GM23338 (cell line): ENCODE measurements around the gene ENPP1. TPM values are rescaled to one million over a fixed set of nuclear protein-coding genes. Genes with fewer than 3 reads are reported as not detected.

ENCODE experiments used
- ATAC-seq: fragments of 200-7000 bp; cut with Tn5 transposase; 3 replicates; pipeline ENCODE4 v1.9.1; 2020
- DNase-seq: peaks from one replicate; pipeline ENCODE4 v3.0.0-alpha.2; 2015; ENCODE audit warnings: low spot score
- H2AFZ ChIP-seq: fragments of 200-600 bp; sonication (generic); 2 replicates; pipeline ENCODE4 v1.8.0; 2016; ENCODE audit warnings: antibody characterized with exemption, mild to moderate bottlenecking, moderate library complexity
- H3F3A ChIP-seq: fragments of 200-600 bp; sonication (generic); replicated peaks from 2 replicates; pipeline ENCODE4 v1.8.0; 2017; ENCODE audit warnings: antibody characterized with exemption, mixed run types, low read depth
- H3K27ac ChIP-seq: fragments of 200-600 bp; sonication (generic); 2 replicates; pipeline ENCODE4 v1.6.1; 2016; ENCODE audit warnings: low read depth
- H3K27me3 ChIP-seq: fragments of 200-600 bp; sonication (generic); 2 replicates; pipeline ENCODE4 v1.8.0; 2016; ENCODE audit warnings: mild to moderate bottlenecking, mixed run types, moderate library complexity; ENCODE audit not compliant: insufficient read depth
- H3K36me3 ChIP-seq: fragments of 200-600 bp; sonication (generic); 2 replicates; pipeline ENCODE4 v1.8.0; 2016; ENCODE audit warnings: mild to moderate bottlenecking; ENCODE audit not compliant: insufficient read depth
- H3K4me1 ChIP-seq: fragments of 200-600 bp; sonication (generic); 2 replicates; pipeline ENCODE4 v1.8.0; 2016; ENCODE audit warnings: mild to moderate bottlenecking, moderate library complexity; ENCODE audit not compliant: insufficient read depth
- H3K4me2 ChIP-seq: fragments of 200-600 bp; sonication (generic); 2 replicates; pipeline ENCODE4 v1.7.1; 2017; ENCODE audit warnings: mixed run types
- H3K4me3 ChIP-seq: fragments of 200-600 bp; sonication (generic); 2 replicates; pipeline ENCODE4 v1.6.1; 2016; ENCODE audit warnings: mixed run types
- H3K79me2 ChIP-seq: fragments of 200-600 bp; sonication (generic); replicated peaks from 2 replicates; pipeline ENCODE4 v1.8.0; 2017; ENCODE audit warnings: mild to moderate bottlenecking; ENCODE audit not compliant: insufficient read depth
- H3K9me2 ChIP-seq: fragments of 200-600 bp; sonication (generic); 2 replicates; pipeline ENCODE4 v1.8.0; 2017; ENCODE audit not compliant: insufficient read depth
- H4K20me1 ChIP-seq: fragments of 200-600 bp; sonication (generic); replicated peaks from 2 replicates; pipeline ENCODE4 v1.8.0; 2017; ENCODE audit warnings: mild to moderate bottlenecking; ENCODE audit not compliant: insufficient read depth
- H3K27ac Mint-ChIP-seq: 2 replicates; pipeline ENCODE4 v1.8.0; 2020; ENCODE audit warnings: inconsistent platforms, mild to moderate bottlenecking, moderate library complexity, mixed read lengths
- H3K27me3 Mint-ChIP-seq: 3 replicates; pipeline ENCODE4 v1.8.0; 2022; ENCODE audit warnings: low read depth, mild to moderate bottlenecking, moderate library complexity, mixed read lengths, inconsistent platforms; ENCODE audit not compliant: insufficient read depth, poor library complexity
- H3K36me3 Mint-ChIP-seq: 3 replicates; pipeline ENCODE4 v1.8.0; 2021; ENCODE audit warnings: low read depth, mild to moderate bottlenecking, inconsistent platforms, moderate library complexity, mixed read lengths
- H3K4me1 Mint-ChIP-seq: 3 replicates; pipeline ENCODE4 v1.8.0; 2020; ENCODE audit warnings: mild to moderate bottlenecking, inconsistent platforms, mixed read lengths
- H3K4me3 Mint-ChIP-seq: 3 replicates; pipeline ENCODE4 v1.8.0; 2021; ENCODE audit warnings: moderate library complexity, mild to moderate bottlenecking, inconsistent platforms, mixed read lengths
- H3K9me3 Mint-ChIP-seq: 3 replicates; pipeline ENCODE4 v1.8.0; 2020; ENCODE audit warnings: moderate library complexity, mild to moderate bottlenecking, inconsistent platforms, mixed read lengths
- EZH2phosphoT487 ChIP-seq: fragments of 200-600 bp; sonication (generic); IDR thresholded peaks from one replicate; pipeline ENCODE4 v1.8.1; 2018; ENCODE audit warnings: antibody characterized with exemption; ENCODE audit not compliant: unreplicated experiment
- ZNF114 ChIP-seq: fragments of 250-450 bp; sonication (Bioruptor Pico); IDR thresholded peaks from 2 replicates; pipeline ENCODE4 v1.5.0; 2020; ENCODE audit warnings: mild to moderate bottlenecking, moderate library complexity
- polyA plus RNA-seq: library from polyadenylated mRNA; unstranded; fragments of >200 nt; fragmentation: Nextera tagmentation; extraction: Ambion mirVana; gene quantifications from 2 replicates; pipeline ENCODE4 v1.2.1, GENCODE V29; 2016
- total RNA-seq: library from RNA; depleted of rRNA; stranded (reverse); fragments of >200 nt; shearing (Covaris generic); gene quantifications from 2 replicates; pipeline ENCODE4 v1.2.3, GENCODE V29; 2014
- TF ChIP-seq, protein P1 (sequence below): IDR thresholded peaks from one replicate; pipeline ENCODE4 v1.6.1; 2018; ENCODE audit warnings: antibody characterized with exemption; ENCODE audit not compliant: unreplicated experiment
- TF ChIP-seq, protein P2 (sequence below): fragments of 250-450 bp; sonication (Bioruptor Pico); IDR thresholded peaks from 2 replicates; pipeline ENCODE4 v1.5.0; 2020; ENCODE audit warnings: mild to moderate bottlenecking, moderate library complexity

ENPP1 gene
- total and polyA plus RNA-seq, 2 experiments from 2014 or later, result 17.3 to 46.9 TPM

GRCh38 chr6:131890091-131890490 is 82.3 kb downstream of the ENPP1 start (continued):
- TF ChIP-seq, protein P1, sequence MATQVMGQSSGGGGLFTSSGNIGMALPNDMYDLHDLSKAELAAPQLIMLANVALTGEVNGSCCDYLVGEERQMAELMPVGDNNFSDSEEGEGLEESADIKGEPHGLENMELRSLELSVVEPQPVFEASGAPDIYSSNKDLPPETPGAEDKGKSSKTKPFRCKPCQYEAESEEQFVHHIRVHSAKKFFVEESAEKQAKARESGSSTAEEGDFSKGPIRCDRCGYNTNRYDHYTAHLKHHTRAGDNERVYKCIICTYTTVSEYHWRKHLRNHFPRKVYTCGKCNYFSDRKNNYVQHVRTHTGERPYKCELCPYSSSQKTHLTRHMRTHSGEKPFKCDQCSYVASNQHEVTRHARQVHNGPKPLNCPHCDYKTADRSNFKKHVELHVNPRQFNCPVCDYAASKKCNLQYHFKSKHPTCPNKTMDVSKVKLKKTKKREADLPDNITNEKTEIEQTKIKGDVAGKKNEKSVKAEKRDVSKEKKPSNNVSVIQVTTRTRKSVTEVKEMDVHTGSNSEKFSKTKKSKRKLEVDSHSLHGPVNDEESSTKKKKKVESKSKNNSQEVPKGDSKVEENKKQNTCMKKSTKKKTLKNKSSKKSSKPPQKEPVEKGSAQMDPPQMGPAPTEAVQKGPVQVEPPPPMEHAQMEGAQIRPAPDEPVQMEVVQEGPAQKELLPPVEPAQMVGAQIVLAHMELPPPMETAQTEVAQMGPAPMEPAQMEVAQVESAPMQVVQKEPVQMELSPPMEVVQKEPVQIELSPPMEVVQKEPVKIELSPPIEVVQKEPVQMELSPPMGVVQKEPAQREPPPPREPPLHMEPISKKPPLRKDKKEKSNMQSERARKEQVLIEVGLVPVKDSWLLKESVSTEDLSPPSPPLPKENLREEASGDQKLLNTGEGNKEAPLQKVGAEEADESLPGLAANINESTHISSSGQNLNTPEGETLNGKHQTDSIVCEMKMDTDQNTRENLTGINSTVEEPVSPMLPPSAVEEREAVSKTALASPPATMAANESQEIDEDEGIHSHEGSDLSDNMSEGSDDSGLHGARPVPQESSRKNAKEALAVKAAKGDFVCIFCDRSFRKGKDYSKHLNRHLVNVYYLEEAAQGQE, result no peak
- no peak for TF ChIP-seq EZH2phosphoT487
- no peak for TF ChIP-seq ZNF114

- H2AFZ ChIP-seq, result no peak overlapping the region
Observed at GRCh38 chr6:131893198-131893597, 85.4 kb downstream of the ENPP1 start.

More at GRCh38 chr6:131893198-131893597, 85.4 kb downstream of the ENPP1 start:
- Mint-ChIP-seq H3K9me3 (peaks cover 17% of the 10 kb centered on the region), H3K4me3 (no peak overlapping the region), H3K27ac (no peak overlapping the region), H3K36me3 (peaks cover 51% of the 10 kb centered on the region), H3K27me3 (peaks cover 2% of the 10 kb centered on the region), H3K4me1 (peaks cover 3% of the 10 kb centered on the region; the same call in 2 of the 3 replicates)
- Histone ChIP-seq H3K36me3 (peaks cover 32% of the 10 kb centered on the region), H3K4me3 (no peak overlapping the region), H3K27ac (peak overlapping the region; percentile 74), H4K20me1 (no peaks in the 10 kb centered on the region), H3K4me2 (peak overlapping the region; percentile 29; the same call in 1 of the 2 replicates), H3K4me1 (peaks cover 21% of the 10 kb centered on the region), H3K27me3 (no peaks in the 10 kb centered on the region), H3F3A (peaks cover 8% of the 10 kb centered on the region), H3K9me2 (no peaks in the 10 kb centered on the region), H3K79me2 (no peaks in the 10 kb centered on the region)
- DNase-seq, result no peak
- TF ChIP-seq EZH2phosphoT487, result no peak
- TF ChIP-seq, protein P2, sequence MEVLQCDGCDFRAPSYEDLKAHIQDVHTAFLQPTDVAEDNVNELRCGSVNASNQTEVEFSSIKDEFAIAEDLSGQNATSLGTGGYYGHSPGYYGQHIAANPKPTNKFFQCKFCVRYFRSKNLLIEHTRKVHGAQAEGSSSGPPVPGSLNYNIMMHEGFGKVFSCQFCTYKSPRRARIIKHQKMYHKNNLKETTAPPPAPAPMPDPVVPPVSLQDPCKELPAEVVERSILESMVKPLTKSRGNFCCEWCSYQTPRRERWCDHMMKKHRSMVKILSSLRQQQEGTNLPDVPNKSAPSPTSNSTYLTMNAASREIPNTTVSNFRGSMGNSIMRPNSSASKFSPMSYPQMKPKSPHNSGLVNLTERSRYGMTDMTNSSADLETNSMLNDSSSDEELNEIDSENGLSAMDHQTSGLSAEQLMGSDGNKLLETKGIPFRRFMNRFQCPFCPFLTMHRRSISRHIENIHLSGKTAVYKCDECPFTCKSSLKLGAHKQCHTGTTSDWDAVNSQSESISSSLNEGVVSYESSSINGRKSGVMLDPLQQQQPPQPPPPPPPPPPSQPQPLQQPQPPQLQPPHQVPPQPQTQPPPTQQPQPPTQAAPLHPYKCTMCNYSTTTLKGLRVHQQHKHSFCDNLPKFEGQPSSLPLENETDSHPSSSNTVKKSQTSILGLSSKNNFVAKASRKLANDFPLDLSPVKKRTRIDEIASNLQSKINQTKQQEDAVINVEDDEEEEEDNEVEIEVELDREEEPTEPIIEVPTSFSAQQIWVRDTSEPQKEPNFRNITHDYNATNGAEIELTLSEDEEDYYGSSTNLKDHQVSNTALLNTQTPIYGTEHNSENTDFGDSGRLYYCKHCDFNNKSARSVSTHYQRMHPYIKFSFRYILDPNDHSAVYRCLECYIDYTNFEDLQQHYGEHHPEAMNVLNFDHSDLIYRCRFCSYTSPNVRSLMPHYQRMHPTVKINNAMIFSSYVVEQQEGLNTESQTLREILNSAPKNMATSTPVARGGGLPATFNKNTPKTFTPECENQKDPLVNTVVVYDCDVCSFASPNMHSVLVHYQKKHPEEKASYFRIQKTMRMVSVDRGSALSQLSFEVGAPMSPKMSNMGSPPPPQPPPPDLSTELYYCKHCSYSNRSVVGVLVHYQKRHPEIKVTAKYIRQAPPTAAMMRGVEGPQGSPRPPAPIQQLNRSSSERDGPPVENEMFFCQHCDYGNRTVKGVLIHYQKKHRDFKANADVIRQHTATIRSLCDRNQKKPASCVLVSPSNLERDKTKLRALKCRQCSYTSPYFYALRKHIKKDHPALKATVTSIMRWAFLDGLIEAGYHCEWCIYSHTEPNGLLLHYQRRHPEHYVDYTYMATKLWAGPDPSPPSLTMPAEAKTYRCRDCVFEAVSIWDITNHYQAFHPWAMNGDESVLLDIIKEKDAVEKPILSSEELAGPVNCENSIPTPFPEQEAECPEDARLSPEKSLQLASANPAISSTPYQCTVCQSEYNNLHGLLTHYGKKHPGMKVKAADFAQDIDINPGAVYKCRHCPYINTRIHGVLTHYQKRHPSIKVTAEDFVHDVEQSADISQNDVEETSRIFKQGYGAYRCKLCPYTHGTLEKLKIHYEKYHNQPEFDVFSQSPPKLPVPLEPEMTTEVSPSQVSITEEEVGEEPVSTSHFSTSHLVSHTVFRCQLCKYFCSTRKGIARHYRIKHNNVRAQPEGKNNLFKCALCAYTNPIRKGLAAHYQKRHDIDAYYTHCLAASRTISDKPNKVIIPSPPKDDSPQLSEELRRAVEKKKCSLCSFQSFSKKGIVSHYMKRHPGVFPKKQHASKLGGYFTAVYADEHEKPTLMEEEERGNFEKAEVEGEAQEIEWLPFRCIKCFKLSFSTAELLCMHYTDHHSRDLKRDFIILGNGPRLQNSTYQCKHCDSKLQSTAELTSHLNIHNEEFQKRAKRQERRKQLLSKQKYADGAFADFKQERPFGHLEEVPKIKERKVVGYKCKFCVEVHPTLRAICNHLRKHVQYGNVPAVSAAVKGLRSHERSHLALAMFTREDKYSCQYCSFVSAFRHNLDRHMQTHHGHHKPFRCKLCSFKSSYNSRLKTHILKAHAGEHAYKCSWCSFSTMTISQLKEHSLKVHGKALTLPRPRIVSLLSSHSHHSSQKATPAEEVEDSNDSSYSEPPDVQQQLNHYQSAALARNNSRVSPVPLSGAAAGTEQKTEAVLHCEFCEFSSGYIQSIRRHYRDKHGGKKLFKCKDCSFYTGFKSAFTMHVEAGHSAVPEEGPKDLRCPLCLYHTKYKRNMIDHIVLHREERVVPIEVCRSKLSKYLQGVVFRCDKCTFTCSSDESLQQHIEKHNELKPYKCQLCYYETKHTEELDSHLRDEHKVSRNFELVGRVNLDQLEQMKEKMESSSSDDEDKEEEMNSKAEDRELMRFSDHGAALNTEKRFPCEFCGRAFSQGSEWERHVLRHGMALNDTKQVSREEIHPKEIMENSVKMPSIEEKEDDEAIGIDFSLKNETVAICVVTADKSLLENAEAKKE (CRISPR knock-in tag), result no peak
- no peak for ATAC-seq
